Sigmoid colon (tissue), 7 donors: ENCODE measurements around the gene PARP15. TPM values are rescaled to one million over a fixed set of nuclear protein-coding genes. Genes with fewer than 3 reads are reported as not detected.

Source experiments
- DNase-seq: peaks from one replicate; pipeline ENCODE4 v3.0.0-alpha.2; 2019
- H3K27ac ChIP-seq, 4 donors: fragments of 200-600 bp; sonication (generic); one replicate each; pipeline ENCODE4 v1.5.1; 2016 to 2019; ENCODE audit warnings: mild to moderate bottlenecking in 1 of 4
- H3K27me3 ChIP-seq, 3 donors: fragments of 200-600 bp; sonication (generic); one replicate each; pipeline ENCODE4 v1.5.1; 2019; ENCODE audit warnings: mild to moderate bottlenecking in 1 of 3
- H3K36me3 ChIP-seq, 4 donors: fragments of 200-600 bp; sonication (generic); one replicate each; pipeline ENCODE4 v1.5.1; 2016 to 2019
- H3K4me1 ChIP-seq, 4 donors: fragments of 200-600 bp; sonication (generic); one replicate each; pipeline ENCODE4 v1.5.1; 2017 to 2019
- H3K4me3 ChIP-seq, 4 donors: fragments of 200-600 bp; sonication (generic); one replicate each; pipeline ENCODE4 v1.5.1; 2017 to 2019; ENCODE audit warnings: mild to moderate bottlenecking in 2 of 4, moderate library complexity in 1 of 4
- H3K9me3 ChIP-seq, 4 donors: fragments of 200-600 bp in 3 of 4; sonication (generic) in 3 of 4; one replicate each; pipeline versions ENCODE4 v1.5.1 to v1.6.1; 2013 to 2019
- EP300 ChIP-seq, 4 donors: sonication (generic); formaldehyde crosslinking; IDR thresholded peaks; one replicate each; pipeline ENCODE4 v1.6.1; 2017; ENCODE audit warnings: antibody characterized with exemption in 4 of 4
- POLR2A ChIP-seq, 2 donors: fragments of 450-650 bp; IDR thresholded peaks; one replicate each; pipeline ENCODE4 v1.6.1; 2016; ENCODE audit warnings: antibody characterized with exemption in 2 of 2, mild to moderate bottlenecking in 2 of 2, moderate library complexity in 2 of 2
- POLR2AphosphoS5 ChIP-seq, 4 donors: sonication (generic); formaldehyde crosslinking; IDR thresholded peaks; one replicate each; pipeline ENCODE4 v1.6.1; 2017; ENCODE audit warnings: antibody characterized with exemption in 4 of 4
- WGBS, 2 donors: extraction: QIAGEN DNeasy Blood & Tissue Kit; methylation state at CpG; one replicate each; pipeline ENCODE4 v1.1.7; 2013; 5-methylcytosine and 5-hydroxymethylcytosine counted together
- intact Hi-C: fragments of 100-400 bp; cut with DNase I; formaldehyde crosslinking; loops from one replicate; pipeline ENCODE4 v1.15.1; 2023
- polyA plus RNA-seq, 3 donors: library from polyadenylated mRNA; stranded (reverse); fragments of 200-250 nt; gene quantifications; one replicate each; pipeline ENCODE4 v1.2.3, GENCODE V29; 2013
- total RNA-seq, 4 donors: library from RNA; depleted of rRNA; stranded (reverse); fragments of >200 nt; gene quantifications; one replicate each; pipeline ENCODE4 v1.1.0, GENCODE V29; 2016
- TF ChIP-seq, protein P1 (sequence below), 4 experiments: fragments of 450-650 bp in 3 of 4; fragments of 200-600 bp in 1 of 4; IDR thresholded peaks; one replicate each; pipeline ENCODE4 v1.5.1; 2016 to 2019; ENCODE audit warnings: antibody characterized with exemption in 4 of 4, mild to moderate bottlenecking in 3 of 4, moderate library complexity in 2 of 4
- donor health status: healthy with polysubstance abuse.
- donor health status: Bipolar disorder and iron deficiency.
- donor health status: healthy.

The PARP15 gene
- total and polyA plus RNA-seq, 7 donors: 1.1 to 16.8 (median 2.9) TPM; not detected in 1

DNA sequence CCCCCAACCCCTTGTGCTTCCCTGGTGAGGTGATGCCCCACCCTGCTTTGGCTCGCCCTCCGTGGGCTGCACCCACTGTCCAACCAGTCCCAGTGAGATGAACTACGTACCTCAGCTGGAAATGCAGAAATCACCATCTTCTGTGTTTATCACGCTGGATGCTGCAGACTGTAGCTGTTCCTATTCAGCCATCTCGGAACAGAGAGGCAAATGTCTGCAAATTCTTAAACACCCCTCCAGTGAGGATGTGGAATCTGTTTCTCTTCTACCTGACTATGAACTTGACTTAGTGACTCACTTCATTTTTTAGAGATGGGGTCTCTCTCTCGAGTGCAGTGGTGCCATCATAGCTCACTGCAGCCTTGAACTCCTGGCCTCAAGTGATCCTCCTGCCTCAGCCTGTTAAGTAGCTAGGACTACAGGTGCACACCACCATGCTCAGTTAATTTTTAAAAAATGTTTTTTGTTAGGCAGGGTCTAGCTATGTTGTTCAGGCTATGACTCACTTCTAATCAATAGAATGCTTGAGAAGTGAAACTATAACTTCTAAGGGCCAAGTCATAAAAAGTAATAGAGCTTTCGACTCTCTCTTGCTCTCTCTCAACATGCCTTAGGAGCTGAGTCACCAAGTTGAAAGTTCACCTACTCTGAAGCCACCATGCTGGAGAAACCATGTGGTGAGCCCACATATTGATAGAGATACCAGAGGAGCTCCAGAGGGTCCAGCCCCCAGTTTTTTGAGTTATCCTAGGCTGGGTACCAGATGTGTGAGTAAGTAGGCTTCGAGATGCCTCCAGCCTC lies 91.7 kb downstream of the PARP15 start:
- Histone ChIP-seq H3K4me3 (no peak overlapping the region), H3K27ac (no peak overlapping the region)
- no peak for DNase-seq

DNA sequence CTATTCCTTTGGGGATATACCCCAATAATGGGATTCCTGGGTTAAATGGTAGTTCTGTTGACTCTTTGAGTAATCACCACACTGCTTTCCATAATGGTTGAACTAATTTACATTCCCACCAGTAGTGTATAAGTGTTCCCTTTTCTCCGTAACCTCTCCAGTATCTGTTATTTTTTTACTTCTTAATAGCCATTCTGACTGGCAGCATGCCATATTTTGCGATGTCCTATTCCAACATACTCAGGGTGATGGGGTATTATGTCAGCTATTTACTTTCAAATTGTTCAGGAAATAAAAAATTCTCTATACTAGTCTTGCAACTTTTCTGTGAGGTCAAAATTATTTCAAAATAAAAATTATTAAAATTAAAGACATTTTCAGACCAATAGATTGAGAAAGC lies 94.1 kb downstream of the PARP15 start:
- Histone ChIP-seq H3K4me1 (no peaks in the 10 kb centered on the region), H3K36me3 (no peaks in the 10 kb centered on the region), H3K9me3 (no peaks in the 10 kb centered on the region), H3K27me3 (no peaks in the 10 kb centered on the region), H3K4me3 (no peak overlapping the region), H3K27ac (no peak overlapping the region)
- intact Hi-C loops: no loop called here
- TF ChIP-seq, protein P1, sequence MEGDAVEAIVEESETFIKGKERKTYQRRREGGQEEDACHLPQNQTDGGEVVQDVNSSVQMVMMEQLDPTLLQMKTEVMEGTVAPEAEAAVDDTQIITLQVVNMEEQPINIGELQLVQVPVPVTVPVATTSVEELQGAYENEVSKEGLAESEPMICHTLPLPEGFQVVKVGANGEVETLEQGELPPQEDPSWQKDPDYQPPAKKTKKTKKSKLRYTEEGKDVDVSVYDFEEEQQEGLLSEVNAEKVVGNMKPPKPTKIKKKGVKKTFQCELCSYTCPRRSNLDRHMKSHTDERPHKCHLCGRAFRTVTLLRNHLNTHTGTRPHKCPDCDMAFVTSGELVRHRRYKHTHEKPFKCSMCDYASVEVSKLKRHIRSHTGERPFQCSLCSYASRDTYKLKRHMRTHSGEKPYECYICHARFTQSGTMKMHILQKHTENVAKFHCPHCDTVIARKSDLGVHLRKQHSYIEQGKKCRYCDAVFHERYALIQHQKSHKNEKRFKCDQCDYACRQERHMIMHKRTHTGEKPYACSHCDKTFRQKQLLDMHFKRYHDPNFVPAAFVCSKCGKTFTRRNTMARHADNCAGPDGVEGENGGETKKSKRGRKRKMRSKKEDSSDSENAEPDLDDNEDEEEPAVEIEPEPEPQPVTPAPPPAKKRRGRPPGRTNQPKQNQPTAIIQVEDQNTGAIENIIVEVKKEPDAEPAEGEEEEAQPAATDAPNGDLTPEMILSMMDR (IDR thresholded peaks at IDR 0.05): no peak
- 40 to 76% methylated on average over 2 of the region's 2 CpGs for WGBS, 2 donors
- no peak for DNase-seq

More for the DNA sequence above, 91.7 kb downstream of the PARP15 start:
- TF ChIP-seq POLR2AphosphoS5 (IDR thresholded peaks at IDR 0.05) (no peak), POLR2A (IDR thresholded peaks at IDR 0.05) (no peak), EP300 (IDR thresholded peaks at IDR 0.05) (no peak)
- TF ChIP-seq, protein P1 (IDR thresholded peaks at IDR 0.05): no peak
- intact Hi-C loops: no loop called here
- H3K9me3 ChIP-seq: no peaks in the 10 kb centered on the region
- no peaks in the 10 kb centered on the region for H3K4me1 ChIP-seq
- 70 to 86% methylated on average over 8 of the region's 8 CpGs for WGBS, 2 donors
- no peaks in the 10 kb centered on the region for H3K27me3 ChIP-seq
- no peaks in the 10 kb centered on the region for H3K36me3 ChIP-seq

DNA sequence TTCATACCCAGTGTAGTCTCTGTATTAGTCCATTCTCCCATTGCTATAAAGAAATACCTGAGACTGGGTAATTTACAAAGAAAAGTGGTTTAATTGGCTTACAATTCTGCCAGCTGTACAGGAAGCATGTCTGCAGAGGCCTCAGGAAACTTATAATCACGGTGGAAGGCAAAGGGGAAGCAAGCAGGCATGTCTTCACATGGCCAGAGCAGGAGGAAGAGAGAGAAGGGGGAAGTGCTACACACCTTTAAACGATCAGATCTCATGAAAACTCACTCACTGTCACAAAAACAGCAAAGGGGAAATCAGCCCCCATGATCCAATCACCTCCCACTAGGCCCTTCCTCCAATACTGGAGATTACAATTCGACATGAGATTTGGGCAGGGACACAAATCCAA lies 96.9 kb downstream of the PARP15 start:
- Histone ChIP-seq H3K9me3 (no peaks in the 10 kb centered on the region), H3K4me3 (no peak overlapping the region), H3K36me3 (no peaks in the 10 kb centered on the region), H3K4me1 (peaks cover 0 to 8% (median 4%) of the 10 kb centered on the region in 4 donors), H3K27ac (no peak overlapping the region), H3K27me3 (no peaks in the 10 kb centered on the region)
- TF ChIP-seq POLR2AphosphoS5 (IDR thresholded peaks at IDR 0.05) (no peak), EP300 (IDR thresholded peaks at IDR 0.05) (no peak), POLR2A (IDR thresholded peaks at IDR 0.05) (no peak)
- TF ChIP-seq, protein P1 (IDR thresholded peaks at IDR 0.05): no peak
- intact Hi-C loops: no loop called here
- no peak for DNase-seq
- 50 to 71% methylated on average over 3 of the region's 3 CpGs for WGBS, 2 donors

DNA sequence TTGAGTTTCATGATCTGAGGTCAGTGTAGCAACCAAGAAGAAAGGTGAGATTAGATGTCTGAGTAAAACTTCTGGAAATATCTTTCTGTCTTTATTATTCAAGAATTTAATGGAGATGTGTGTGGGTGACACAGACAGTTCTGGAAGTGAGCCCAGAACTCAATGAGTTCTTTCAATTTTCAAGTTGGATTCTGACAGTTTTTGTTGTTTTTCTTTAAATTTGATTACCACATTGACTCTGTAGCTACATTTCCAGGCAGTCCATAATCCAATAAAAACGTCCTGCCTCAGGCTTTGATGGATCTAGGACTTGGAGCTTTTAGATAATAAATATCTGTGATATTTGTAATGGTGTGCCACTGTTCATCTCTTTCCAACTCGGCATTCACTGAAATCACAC lies 99.3 kb downstream of the PARP15 start:
- DNase-seq: no peak
- intact Hi-C loops: no loop called here
- WGBS, 2 donors: 77 to 84% methylated on average over 2 of the region's 2 CpGs
- TF ChIP-seq POLR2A (IDR thresholded peaks at IDR 0.05): no peak
- no peak for TF ChIP-seq POLR2AphosphoS5 (IDR thresholded peaks at IDR 0.05)
- TF ChIP-seq, protein P1 (IDR thresholded peaks at IDR 0.05): no peak
- H3K27me3 ChIP-seq: no peaks in the 10 kb centered on the region
- no peak overlapping the region for H3K27ac ChIP-seq
- no peaks in the 10 kb centered on the region for H3K9me3 ChIP-seq
- H3K36me3 ChIP-seq: no peaks in the 10 kb centered on the region
- H3K4me1 ChIP-seq: peaks cover 0 to 22% (median 17%) of the 10 kb centered on the region in 4 donors
- no peak overlapping the region for H3K4me3 ChIP-seq

DNA sequence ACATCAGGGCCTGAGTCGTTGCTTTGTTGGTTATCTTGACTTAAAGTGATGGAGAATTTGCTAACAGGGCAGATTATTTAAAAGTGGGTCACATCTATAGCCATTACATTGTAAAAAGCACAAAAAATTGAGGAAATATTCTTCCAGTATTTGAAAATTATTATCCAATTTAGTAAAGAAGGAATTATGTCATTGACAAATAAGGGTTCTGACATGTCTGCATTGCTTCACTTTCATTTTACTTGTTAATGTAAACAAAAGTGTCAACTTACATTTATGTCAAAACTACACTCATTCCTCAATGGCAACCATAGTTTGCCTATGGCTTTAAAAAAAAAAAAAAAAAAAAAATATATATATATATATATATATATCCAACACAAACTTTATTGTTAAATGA lies 99.8 kb downstream of the PARP15 start:
- intact Hi-C loops: no loop called here
- peaks cover 0 to 27% (median 22%) of the 10 kb centered on the region in 4 donors for H3K4me1 ChIP-seq
- TF ChIP-seq, protein P1 (IDR thresholded peaks at IDR 0.05): no peak
- TF ChIP-seq POLR2AphosphoS5 (IDR thresholded peaks at IDR 0.05) (no peak), POLR2A (IDR thresholded peaks at IDR 0.05) (no peak), EP300 (IDR thresholded peaks at IDR 0.05) (no peak)

More for the DNA sequence above, 99.8 kb downstream of the PARP15 start:
- no peaks in the 10 kb centered on the region for H3K36me3 ChIP-seq
- H3K27me3 ChIP-seq: no peaks in the 10 kb centered on the region
- WGBS, 2 donors: 80 to 83% methylated on average over 1 of the region's 1 CpG
- DNase-seq: no peak
- H3K4me3 ChIP-seq: no peak overlapping the region
- no peak overlapping the region for H3K27ac ChIP-seq
- H3K9me3 ChIP-seq: no peaks in the 10 kb centered on the region
